ENCODE measurements around the gene PAQR9.
A peak's percentile ranks its signal among the peaks of the same experiment; 100 is the strongest.

The PAQR9 gene

DNA sequence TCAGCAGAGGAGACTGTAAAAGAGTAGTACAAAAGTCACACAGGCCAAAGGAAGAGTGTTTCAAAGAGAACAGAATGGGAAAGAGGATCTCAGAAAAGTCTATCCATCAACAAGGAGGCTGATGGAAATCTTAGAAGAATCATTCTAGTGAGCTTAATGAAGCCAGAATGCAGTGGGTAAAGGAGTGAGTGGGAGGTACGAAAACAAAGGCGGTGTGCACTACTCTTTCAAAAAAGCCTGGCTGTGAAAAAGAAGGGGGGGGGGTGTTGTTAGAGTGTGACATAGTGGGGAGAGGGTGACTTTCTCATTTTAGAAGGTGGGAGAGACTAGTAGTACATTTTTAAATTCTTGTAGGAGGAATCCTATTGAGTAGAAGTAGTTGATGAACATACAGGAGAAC lies 11.7 kb downstream of the PAQR9 start:
- no peak for DNase-seq (ENCODE audit: low read depth)

DNA sequence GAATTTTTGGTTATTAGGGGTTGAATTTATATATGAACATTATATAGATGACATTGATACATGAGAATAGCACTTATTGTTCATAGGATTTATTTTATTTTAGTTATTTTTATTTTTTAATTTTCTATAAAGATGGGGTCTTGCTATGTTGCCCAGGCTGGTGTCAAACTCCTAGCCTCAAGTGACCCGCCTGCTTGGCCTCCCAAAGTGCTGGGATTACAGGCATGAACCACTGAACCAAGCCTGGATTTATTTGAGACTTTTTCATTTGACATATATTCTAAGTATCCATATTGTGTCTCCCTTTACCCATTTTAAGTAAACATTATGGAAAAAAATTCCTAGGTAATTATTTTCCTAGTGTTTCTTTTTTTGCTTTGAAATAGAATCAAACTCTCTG lies 12.5 kb downstream of the PAQR9 start:
- DNase-seq (ENCODE audit: low read depth): no peak

DNA sequence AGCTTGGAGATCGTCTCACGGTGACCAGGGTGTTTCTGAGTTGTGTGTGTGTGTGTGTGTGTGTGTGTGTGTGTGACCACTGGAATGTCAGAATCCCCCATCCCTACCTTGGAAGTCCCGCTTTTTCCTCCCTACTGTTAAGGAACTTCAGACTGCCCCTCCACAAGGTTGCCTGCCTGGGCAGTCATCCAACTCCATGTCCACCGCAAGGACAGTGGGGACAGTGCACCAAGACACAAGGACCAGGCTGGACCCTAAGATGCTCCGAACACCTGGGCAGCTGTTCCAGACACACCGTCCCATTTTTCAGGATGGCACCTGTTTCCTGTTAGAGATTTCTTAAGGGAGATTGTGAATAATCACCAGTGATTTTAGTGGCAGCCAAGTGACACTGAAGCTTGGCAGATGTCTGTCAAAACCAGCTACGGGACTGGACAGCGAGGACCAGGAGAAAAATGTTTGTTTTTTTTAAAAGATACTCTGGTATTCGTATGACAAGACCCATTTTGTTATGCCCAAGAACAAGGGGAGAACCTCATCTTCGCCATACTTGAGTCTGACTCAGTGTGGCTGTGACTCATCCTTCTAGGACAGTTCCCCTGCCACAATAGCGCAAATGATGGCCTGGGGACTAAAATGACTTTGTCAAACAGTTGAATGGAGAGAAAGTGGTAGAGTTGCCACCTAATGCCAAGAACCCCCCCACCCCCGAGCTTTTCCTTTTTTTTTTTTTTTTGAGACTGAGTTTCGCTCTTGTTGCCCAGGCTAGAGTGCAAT lies 15.5 kb downstream of the PAQR9 start:
- DNase-seq (ENCODE audit: low read depth): no peak

DNA sequence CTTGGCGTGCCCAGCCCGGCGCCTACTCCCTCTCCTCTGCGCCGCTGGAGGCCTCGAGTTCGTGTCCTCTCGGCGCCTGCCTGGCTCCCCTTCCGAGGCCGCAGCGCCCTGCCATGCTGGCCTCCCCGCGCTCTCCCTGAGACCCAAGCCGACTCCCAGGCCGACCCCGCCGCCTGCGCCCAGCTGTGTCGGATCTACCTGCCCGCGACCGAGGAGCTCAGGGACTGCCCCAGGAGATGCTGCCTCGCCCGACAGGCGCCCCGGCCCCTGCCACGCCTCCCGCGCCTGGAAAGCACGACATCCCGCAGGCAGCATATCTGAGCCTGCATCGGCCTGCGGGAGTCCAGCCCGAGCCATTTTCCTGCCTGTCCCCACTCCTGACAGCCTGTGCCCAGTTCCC lies 16.1 kb downstream of the PAQR9 start:
- no peak for DNase-seq (ENCODE audit: low read depth)

DNA sequence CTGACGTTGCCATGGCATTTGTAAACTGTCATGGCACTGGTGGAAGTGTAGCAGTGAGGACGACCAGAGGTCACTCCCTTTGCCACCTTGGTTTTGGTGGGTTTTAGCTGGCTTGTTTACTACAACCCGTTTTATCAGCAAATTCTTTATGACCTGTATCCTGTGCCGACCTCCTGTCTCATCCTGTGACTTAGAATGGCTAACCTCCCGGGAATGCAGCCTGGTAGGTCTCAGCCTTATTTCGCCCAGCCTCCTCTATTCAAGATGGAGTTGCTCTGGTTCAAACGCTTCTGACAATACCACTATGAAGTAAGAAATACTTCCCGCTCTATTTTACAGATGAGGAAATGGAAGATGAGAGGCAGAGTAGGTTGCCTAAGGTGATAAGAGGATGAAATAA lies 16.6 kb downstream of the PAQR9 start:
- DNase-seq (ENCODE audit: low read depth): no peak

DNA sequence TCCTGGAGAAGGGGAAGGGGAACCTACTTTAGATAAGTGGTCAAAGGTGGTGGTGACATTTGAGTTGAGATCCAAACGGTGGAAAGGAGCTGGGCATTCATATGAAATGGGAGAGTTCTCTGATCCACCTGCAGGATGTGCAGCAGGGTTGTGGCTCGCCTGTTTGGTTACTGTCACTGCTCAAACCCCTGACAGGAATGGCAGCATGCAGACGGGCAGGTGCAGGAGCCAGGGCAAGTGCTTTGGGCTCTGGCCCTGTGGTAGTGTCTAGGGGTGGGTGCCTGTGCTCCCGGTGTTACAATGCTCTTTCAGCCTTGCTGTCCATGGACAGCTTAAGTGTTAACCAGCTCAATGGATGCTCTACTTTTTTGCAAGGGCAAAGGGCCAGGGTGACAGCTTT lies 18.5 kb downstream of the PAQR9 start:
- no peak for DNase-seq (ENCODE audit: low read depth)

DNA sequence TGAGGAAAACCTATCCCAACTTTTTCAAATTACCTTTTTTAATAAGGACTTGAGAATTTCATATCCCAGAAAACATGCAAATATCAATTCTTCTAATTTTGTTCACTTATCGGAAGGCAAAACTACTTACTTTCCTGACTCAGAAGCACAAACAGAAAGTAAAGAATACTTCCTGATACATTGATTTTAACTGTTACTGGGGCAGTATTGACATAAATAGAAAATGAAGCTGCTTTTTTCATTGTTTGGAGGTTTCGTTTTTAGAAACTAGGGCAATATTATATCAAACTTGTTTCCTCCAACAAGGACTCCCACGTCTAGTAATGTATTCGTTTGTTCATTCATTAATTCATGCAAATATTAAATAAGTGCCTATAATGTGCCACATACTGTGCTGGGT lies 19.1 kb downstream of the PAQR9 start:
- no peak for DNase-seq (ENCODE audit: low read depth)

DNA sequence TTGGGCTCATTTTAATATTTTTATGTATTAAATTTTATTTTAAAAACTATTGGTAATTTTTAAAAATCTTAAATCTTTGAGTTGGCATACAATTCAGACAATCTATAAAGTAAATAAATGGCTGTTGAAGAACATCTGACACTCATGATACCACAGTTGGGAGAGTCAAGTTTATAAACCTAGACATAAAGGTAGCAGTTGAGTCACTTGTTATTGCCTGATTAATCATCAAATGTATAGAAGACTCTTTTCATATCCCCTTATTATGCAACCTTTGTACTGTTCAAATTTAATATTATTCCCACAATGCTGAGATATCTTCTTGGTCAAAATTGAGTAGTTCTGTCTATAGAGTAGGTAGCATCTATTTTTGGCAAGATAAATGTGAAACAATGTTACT lies 19.6 kb downstream of the PAQR9 start:
- DNase-seq (ENCODE audit: low read depth): no peak

DNA sequence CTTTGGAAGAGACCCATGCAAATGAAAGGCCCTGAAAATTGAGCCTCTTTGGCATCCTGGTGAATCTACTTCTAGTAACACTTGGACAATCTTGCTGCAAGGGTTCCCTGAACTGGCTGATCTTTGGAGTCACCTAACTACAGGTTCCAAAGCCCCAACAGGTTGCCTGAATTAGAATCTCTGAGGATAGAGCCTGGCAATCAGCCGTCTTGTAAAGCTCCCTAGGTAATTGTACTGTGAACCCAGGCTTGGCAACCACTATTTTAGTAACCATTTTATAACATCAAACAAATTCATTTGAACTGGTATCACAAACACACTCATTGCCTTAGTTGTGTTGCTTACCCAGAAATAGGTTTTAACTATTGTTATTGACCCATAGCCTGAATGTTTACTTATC lies 20.1 kb downstream of the PAQR9 start:
- no peak for DNase-seq (ENCODE audit: low read depth)

DNA sequence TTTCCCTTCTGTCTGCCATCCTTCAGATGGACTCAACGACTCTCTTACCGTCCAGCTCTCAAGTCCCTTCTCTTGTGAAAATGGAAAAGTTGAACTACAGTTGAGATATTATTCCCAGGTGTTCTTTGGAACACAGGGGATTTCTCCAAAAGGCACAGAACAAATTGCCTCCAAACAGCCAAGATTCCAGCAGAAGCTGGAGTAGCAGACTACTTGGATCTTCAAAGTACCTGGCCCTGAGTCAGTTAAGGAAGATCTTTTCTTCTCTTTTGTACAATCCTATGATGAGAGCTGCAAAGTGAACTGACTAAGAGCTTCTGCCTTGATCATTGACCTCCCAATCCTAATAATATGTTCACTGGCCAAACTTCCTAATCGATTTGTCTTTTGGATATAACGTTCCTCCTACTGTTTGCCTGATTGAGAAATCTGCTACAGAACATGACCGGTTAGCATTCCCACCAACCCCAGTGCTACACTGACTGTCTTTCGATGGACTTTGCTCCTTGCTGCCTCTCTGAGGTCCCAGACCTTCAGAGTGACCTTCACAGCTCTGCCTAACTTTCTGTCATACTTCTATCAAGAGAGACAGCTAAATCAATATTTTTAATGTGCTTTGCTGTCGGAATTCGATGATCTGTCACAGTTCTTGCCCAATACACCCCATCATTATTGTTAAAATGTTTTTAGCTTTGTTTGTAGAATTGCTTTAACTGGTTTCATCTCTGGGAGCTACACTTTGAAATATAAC lies 21.9 kb downstream of the PAQR9 start:
- no peak for DNase-seq (ENCODE audit: low read depth)

DNA sequence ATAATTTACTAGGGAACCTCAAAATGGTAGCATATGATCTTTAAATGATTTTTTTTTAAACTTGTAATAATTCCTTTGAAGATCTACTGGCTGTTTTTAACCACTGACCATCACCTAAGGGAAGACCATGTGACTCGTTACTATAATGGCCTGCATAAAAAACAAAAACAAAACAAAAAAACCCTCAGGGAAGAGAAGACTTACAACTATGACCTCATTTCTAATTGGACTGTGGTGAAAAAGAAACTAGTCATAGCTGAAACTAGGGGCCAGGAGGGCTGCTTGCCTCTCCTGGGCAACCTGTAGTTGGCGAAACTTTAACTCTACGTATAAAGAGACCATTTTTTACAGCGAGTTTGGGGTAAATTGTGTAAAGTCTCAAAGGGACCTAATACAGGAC lies 23.0 kb downstream of the PAQR9 start:
- no peak for DNase-seq (ENCODE audit: low read depth)

DNA sequence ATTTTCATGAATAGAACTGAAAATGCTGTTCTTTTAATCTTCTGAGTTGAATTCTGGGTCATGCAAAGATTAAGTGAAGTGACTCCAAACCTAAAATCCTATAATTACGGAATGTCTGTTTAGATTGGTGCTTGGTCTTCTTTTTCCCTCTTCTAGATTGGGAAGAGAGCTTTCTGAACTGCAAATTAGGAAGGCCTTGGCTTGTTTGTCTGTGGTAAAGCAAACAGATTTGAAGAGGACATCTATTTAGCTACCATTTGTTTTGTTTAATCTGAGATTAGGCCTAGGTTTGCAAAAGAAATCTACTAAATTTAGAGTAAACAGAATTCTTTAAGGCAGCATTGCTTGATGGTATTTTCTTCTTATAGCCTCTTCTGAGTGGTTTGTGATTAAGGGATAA lies 23.5 kb downstream of the PAQR9 start:
- no peak for DNase-seq (ENCODE audit: low read depth)

DNA sequence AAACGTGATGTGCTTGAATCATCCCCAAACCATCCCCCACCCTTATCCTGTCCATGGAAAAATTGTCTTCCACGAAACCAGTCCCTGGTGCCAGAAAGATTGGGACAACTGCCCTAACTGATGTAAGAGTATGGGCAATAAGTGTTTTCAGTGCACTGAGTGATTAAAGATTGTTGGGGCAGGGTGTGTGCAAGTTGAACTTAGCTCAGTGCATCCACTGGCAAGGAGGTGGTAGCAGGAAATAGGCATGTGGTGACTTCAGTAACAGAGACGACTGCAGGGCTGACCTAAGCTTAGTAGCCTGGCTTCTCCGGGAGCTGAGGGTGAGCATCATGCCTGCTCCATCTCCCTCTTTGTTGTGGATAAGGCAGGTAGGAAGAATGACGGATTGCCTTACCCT lies 27.5 kb downstream of the PAQR9 start:
- DNase-seq (ENCODE audit: low read depth): no peak

DNA sequence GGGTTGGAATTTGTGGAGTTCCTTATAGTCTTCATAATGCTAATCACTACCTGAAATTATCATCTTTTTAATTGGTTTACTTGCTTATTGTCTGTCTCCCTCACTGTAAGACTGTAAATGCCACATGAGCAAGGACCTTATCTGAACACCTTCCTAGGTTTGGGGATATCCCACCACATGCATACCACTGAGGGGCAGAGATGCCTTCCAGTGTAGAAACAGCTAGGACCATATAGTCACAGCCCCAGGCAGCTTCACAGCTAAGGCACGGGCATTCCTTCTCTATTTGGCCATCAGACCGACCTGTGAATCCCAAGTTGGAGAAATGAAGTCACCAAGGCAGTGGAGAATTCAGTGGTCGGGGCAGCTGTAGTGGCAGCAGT lies 28.6 kb downstream of the PAQR9 start:
- no peak for DNase-seq (ENCODE audit: low read depth)

DNA sequence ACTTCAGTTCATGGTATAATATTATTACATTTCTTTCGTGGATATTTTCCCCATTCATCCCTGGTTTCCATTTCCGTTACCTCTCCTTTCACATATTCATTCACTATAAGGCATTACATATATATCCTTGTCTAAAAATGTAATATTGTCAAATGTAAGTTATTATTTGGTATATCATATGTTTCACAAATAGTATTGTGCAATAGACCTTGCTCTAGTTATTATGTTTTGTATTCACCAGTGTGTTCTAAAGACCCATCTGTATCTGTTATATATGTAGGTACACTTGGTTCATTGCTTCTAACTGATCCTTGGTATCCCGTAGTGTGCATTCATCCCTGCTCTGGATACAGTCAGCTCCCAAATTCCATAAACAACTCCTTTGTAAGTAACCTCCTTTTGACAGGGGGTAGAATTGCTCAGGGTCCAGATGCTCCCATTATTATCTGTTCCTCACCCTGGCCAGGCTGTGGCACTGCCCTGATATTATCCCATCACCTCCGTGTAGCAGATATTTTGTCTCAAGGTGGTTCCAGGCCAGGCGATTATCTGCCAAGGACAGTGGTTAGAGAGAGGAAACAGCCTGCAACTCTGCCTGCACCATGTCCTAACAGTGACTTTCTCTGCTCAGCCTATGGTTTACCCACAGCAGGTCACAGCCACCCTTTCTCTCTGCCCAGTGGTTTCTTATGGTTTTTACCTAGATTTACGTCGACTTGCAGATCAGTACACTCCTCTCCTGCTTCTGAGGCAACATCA lies 29.2 kb downstream of the PAQR9 start:
- no peak for DNase-seq (ENCODE audit: low read depth)

DNA sequence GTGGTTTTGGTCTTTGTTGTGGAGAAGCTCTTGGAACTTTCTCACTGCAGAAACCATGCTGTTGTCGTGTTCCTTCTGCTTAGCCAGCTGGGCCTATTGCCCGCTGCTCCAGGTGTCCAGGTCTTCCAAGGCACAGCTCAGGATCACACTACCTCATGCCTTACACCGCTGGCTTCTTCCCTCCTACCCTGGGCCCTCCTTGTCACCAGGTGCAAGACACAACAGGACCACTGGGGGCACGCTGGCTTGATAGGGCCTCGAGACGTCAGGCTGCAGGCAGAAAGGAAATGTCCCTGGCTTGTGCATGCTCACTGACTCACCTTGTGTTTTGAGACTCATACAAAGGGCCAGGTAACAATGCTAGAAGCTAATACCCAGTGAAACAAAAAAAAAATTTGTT lies 32.3 kb downstream of the PAQR9 start:
- DNase-seq (ENCODE audit: low read depth): no peak

DNA sequence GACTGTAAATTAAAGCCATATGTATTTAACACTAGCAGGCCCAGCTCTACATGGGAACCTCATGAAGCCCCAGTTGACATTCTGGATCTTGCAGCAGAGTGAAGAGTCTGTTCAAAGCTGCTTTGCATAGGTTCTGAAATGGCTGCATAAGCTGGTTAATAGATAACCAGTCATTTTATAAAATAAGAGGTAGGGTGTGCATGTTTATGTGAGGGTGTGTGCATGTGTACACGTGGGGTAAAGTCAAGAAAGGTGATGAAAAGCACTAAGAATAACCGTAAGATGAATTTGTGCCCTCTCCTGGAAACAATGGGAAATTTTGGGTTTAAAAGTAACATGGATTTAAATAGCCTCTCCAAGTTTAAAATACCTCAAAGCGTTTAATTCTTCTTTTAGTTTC lies 33.0 kb downstream of the PAQR9 start:
- no peak for DNase-seq (ENCODE audit: low read depth)

DNA sequence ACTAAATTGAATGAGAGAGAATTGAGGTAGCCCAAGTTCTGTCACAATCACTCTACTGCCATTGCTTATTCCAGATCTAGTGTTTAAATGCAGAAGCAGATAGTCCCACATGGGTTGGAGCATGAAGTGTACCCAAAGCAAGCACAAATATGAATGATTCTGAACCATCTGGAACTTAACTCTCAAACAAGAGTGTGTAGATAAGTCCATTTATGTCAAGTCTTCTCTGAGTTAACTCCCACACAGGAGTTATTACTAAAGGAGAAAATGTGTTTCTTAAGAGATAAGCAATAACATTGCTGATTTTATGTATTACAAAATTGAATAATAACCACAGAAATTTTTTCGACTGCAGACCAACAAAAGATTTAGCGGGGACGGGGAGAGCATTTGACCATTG lies 33.6 kb downstream of the PAQR9 start:
- DNase-seq (ENCODE audit: low read depth): peak; percentile 12

DNA sequence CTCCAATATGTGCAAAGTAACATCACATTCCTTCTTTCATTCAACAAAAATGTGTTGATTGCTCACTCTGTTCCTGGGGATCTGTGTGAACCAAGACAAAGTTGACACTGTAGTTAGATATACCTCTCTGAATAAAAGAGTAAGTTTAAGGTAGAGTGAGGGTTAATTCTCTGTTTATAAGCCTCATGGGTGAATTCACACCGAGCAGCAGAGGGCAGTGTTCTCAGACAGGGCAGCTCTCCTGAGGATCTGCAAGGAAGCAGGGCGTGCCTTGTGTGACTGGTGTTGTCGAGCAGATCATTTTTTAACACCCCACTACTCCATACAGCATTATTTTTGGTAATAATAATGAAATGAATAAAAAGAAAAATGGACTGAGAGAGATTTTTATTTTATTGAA lies 34.4 kb downstream of the PAQR9 start:
- peak; percentile 40 for DNase-seq (ENCODE audit: low read depth)

DNA sequence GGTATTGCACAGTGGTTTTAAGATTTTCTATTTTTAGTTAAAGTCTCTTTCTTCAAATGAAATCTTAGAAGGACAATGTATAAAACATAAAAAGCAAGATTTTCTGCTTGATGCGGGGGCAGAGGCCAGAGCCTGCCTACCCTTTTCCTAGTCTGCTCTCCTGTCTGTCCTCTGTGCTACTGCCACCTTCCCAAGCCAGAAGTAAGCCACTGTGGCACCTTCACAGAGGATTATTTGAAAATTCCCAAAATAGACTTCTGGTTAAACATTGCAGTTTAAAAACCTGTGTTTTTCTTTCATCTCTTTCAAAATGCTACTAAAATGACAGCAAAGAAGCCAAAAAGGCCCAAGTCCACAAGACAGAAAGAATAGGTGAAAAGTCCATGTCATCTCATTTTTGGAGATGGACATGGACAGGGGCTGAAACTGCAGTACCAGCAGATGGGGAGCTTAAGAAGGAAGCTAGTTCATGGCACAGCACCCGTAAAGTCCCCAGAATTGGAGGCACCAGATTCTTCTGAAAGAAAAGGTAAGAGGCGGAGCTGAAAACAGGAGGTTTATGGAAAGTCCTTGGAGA lies 37.0 kb downstream of the PAQR9 start:
- DNase-seq (ENCODE audit: low read depth): no peak

DNA sequence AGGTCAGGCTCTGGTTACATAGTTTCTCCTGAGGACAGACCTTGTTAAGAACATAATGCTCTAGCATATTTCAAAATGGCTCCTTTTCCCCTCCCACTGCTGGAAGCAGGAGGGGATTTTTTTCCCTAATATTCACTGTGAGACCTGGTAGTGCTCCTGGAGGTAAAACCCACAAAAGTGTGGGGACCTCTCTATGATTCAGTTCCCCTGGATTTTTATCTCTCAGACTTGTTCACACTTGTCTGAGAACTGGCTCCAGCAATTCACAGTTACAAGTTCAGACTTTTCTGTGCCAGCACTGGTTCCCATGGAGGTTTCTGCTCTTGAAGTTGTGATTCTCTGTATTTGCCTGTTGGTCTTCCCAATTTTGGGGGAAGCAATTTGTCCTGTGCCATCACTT lies 38.3 kb downstream of the PAQR9 start:
- DNase-seq (ENCODE audit: low read depth): no peak

DNA sequence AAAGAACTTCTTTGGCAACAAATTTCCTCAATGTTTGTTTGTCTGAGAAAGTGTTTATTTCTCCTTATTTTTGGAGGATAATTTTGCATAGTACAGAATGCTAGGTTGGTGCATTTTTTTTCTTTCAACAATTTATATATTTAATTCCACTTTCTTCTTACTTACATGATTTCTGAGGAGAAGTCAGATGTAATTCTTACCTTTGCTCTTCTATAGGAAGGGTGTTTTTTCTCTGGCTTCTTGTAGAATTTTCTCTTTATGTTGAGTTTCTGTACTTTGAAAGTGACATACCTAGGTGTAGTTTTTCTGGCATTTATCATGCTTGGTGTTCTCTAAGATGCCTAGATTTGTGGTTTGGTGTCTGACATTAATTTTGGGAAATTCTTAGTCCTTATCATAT lies 39.8 kb downstream of the PAQR9 start:
- DNase-seq (ENCODE audit: low read depth): no peak

DNA sequence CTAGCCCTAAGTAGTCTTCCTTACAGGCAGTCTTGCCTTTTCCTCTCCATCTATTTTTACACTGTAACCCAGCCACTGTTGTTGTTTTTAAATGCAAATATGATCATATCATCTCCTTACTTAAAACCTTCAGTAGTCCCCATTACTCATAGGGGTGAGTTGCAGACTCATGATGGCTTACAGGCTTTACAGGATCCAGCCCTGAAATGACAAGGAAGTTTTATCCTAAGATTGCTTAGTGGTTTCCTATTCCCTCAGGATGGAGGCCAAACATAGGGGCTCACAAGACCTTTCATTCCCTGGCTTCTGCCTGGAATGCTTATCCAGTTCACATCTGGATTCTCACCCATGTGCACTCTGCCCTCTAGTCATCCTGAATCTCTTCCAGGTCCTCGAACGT lies 46.9 kb downstream of the PAQR9 start:
- no peak for DNase-seq (ENCODE audit: low read depth)
